HuH-7.5 (cell line): ENCODE measurements around the gene PECR.
"Not testable (repeated sequence)": the region's sequence is repeated elsewhere in the genome, so short reads cannot be mapped to it uniquely, and the experiment has no call there.

Experiments used
- DNase-seq: peaks from one replicate; pipeline ENCODE4 v3.0.0; 2011; ENCODE audit warnings: low spot score

Gene PECR

DNA sequence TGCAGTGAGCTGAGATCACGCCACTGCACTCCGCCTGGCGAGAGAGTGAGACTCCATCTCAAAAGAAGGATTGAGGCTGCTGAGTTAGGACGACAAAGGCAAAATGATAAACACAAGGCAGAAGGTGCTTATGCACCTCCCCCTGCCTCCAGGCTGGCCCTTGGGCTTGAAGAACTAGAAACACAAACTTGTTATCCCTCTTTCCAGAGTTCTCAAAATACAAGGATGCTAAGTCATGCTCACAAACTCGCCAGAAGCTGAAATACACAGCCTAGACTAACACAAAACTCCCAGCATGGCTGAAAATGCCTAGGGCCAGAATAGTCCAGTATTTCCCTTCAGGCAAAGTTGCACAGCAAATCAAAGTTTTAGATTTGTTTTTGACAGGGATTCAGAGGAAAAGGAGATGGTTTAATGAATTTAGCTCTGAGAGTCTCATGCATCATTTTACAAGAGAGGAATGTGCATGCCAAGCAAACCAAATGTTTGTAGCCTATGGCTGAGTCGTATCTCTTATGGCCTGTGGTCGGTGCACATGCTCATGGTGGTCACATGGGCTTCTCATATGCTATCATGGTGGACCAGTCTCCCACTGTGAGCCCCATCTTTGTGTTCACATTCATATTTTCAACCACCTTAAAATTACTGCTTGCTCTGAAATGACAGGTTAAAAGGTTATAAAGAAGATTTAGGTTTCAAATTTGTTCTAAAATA is 52.0 kb downstream of the PECR start:
- no peak for DNase-seq

DNA sequence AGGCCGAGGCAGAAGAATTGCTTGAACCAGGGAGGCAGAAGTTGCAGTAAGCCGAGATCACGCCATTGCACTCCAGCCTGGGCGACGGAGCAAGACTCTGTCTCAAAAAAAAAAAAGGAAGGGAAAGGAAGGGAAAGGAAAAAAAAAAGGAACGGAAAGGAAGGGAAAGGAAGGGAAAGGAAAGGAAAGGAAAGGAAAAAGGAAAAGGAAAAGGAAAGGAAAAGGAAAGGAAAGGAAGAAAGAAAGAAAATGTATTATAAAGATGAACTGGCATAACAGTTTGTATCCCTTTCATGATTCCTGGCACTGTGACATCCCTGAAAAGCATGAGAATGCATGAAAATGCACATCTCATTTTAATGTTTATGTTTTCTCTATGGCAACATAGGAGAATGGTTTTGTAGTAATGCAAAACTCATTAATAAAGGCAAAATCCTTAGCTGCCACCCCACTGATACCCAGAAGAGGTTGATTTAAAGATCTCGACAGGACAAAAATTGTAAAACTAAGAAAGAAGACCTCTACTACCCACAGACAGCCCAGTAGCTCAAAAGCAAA is 56.8 kb downstream of the PECR start:
- no peak for DNase-seq

DNA sequence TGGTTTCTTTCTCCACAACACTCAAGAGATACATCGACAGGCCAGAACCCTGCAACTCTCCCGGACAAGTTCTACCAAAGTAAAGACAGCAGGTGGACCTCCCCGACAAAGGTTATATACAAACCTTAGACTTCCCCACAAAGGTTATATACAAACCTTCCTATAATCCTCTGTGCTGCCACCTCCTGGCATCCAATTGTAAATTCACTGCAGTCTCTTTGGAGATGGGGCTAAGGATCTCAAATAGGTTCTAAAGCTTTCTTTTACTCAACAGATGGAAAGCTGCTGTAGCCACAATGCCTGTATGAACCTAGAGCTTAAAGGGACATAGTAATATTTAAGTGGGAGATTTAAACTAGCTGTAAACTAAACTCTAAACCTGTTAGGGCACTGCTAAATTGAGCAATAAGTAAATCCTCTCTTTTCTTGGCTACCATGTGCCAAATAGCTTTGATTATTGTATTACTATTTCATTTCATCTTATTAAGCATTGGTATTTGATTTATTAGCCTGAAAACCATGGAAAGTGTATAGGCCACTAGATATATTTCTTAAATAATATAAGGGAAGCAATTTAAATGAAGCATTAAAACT is 58.5 kb downstream of the PECR start:
- DNase-seq: peak; percentile 60

DNA sequence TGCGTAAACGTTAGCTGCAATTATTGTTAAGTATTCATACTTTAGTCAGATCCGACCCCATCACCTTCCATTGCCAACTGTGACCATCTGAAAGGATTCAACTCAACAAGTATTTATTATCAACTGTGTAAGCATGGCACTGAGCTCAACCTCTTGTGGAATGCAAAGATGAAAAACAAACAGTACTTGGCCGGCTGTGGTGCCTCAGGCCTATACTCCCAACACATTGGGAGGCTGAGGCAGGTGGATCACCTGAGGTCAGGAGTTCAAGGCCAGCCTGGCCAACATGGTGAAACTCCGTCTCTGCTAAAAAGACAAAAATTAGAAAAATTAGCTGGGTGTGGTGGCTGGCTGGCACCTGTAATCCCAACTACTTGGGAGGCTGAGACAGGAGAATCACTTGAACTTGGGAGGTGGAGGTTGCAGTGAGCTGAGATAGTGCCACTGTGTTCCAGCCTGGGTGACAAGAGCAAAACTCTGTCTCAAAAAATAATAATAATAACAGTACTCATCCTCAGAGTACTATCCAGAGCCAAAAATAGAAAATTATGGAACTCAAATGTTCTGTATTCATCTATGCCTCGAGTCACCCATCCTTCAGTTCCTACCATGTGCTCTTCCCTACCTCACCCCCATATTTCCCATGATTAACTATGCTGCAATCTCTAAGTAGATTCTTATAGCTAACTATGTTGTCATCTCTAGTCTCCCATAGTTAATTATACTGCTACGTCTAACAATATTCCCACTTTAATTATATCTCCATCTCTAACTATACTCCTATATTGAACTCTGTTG is 59.6 kb downstream of the PECR start:
- no peak for DNase-seq

DNA sequence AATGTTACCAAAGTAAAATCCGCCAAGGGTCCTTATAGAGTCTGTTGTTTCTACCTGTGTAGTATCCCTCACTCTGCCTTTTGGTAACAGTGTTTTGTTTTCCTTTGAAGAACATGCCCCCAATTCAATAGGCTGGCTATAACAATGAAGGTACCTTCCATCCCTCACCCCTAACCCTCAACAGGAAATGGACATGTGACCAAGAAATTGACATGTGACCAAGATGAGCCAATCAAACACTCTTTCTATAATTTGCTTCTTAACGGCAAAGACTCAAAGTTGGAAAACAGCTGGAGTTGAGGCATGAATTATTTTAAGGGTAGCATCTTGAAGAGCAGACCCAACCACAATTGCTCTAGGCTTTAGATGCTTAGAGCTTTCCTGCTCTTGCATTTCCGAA is 62.9 kb downstream of the PECR start:
- no peak for DNase-seq

DNA sequence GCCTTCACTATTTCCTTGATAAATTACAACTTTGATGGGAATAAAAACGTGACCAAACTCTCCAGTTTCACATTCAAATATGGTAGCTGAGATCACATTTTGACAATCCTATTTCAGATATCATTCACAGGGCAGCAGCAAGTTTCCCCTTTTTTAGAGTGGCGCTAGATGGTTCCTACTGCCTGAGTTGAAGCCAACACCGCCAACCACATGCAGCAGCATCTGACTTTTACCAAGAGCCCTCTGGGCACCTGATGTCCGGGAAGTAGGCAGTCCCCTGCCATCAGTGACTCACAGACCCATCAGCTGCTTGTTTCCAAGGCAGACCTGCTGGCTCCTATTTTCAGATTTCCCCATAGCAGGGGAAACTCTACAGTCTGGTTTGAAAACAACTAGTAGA is 64.2 kb downstream of the PECR start:
- no peak for DNase-seq

DNA sequence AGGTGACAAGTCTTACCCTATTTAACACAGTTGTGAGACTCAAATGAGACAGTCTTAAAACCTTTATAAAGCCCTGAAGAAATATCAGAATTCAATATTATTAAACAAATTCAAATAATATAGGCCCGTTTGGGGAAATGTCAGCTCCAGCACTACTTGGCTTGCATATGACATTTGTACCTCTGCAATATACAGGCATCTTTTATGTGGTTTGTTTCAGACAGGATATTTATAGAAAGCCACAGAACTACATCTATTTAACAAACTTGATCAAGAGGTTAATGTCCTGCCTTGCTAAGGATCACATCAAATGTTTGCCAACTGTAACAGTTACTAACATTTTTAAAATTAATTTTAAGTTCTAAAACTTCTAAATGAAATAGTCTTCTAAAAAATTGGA is 65.0 kb downstream of the PECR start:
- no peak for DNase-seq

DNA sequence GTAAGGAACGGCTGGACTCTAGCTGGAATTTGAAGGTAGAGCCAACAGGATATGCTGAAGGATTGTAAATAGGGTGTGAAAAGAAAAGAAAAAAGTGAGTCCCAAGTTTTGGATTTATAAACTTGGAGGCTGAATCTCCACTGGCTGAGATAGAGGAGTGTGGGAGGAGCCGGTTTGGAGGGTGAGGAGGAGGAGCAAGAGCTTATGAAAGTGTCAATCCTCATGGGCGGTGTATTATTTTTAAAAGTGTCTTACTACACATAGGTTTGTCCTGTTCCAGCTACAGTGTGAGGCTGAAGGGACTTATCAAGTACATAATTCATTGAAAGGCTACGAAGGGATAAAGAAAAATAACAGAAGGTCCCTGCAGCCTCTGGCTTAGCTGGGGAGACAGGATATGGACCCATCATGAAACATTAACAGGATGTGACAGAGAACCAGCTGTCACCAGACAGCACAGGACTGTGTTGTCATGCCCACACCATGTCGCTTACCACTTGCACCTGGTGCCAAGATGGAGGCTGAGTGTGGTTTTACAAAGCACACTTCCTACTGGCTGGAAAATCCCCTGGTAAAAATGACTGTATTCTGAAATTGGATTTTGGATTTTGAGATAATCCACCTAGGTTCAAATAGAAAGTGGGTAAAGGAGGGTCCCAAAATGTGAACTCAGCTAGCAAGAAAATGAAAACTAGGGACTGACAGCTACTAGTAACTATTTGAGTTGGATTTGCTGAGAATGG is 65.7 kb downstream of the PECR start:
- DNase-seq: no peak

DNA sequence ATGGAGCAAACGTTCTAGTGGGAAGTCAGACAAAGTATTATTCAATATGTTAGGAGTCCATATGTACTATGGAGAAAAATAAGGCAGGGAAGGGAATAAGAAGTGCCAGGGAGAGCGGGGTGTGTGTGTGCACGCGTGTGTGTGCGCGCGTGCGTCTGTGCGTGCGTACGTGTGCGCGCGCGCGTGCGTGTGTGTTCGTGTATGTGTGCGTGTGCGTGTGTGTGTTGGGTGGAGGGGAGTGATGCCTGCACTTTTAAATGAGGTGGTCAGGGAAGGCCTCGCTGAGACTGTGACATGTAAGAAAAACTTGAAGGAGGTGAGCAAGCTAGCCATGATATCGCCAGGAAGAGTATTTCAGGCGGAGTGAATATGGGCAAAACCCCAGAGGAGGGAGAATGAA is 66.6 kb downstream of the PECR start:
- no peak for DNase-seq

DNA sequence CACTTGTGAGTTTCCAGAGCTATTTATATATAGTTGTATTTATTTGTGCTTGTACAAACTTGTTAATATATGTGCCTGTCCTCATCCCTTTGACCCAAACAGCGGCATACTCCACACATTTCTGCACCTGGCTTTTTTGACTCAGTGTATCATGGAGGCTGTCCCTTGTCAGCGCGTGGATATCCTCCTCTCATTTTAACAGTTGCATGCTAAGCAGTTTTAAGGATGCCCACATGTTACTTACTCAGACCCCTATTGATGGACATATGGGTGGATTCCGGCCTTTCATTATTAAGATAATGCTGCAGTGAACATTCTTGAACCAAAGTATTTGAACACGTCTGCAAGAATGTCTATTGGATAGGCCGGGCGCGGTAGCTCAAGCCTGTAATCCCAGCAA is 67.6 kb downstream of the PECR start:
- DNase-seq: no peak

DNA sequence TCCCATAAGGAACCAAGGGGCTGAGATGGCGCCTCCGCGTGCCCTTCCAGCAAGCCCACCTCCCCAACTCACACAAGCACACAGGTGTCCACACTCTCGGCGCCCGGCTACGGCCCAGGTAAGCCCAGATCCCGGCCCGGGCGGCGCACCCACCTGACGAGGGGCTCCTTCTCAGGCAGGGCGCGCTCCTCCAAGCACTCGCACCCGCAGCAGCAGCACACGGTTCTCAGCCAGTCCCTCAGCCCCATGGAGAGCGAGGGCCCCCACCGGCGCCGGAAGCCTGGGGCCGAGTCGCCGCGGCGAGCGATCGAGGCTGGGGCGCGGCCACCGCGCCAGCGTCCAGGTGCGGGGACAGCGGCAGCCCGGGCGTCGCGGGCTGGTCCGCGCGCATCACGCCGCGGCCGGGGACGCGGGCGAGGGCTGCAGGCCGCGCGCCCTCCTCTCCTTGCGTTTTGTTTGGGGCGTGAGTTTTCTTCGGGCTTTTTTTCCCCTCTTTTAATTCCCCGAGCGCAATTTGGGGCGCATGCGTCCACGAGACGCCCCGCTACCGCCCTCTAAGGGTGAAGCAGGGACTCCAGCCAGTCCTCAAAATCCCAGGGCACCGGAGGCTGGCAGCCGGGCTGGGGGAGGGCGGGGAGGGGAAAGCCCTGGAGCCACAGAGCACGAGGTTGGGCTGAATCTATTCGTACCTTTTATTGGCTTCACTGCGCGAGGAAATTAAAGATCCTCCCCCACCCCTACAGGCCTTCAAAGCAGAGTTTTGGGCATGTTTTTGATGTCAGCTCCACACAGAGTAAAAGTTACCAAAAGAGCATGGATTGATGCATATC is 68.3 kb downstream of the PECR start, which contains the start of gene MREG:
Gene MREG (minus strand): TSS at position 472 of the 830 bp plus-strand sequence. CDS start 224 bp downstream, at position 248.
- peak; percentile 63 for DNase-seq

DNA sequence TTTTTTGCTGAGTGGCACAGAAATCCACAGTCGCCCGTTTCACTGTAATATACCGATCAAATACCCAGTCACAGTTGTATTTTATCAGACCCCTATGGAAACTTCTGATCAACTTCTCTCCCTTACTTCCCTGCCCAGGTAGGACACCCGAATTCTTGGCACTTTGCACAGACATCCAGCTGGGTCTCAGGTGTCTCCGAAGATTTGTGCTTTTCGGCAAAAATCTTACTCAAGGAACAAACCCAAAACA is 68.9 kb downstream of the PECR start:
- no peak for DNase-seq

DNA sequence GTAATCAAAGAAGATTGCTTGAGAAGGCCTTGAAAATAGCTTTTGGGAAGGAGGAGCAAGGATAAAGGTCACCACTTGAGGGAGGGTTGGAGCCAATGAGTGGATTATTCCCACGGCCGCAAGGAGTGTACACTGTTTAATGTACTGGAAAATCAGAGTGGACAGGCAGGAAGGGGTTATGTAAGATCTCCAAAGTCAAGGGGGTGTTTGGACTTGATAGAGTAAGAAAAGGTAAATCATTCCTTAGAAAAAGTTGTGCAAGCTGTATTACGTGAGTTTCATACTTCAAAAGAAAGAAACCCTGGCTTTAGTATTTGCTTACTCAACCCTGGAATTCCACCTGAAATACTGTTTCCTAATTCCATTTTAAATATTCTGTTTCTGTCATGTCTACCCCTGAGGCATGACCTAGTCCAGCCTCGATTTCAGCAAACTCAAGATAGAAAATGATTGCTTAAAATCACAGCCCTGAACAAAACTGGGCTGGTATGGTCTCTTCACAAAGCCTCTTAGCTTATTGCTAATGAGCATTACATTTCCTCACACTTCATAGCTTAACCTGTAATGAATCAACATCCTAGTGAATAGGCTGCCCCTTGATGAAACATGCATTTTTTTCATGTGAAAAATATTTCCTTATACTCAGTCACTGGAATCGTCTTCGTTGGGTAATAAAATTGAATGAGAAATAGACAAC is 69.3 kb downstream of the PECR start:
- DNase-seq: no peak

DNA sequence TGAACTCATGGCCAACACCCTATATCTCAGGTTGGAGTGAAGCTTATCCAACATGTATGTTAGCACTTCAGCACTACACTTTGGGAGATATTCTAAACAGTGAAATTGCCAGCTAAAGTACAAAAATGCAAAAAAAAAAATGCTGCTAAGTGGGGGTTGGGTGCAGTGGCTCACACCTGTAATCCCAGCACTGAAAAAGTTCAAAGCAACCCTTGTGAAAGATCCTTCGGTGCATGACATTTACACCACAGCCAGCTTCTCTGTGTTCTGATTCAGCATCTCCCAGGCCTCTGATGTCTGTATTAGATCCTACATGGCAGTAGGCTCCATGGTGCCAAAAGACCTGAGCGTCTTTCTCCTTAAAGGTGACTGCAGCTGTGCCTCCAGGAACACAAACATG is 72.4 kb downstream of the PECR start:
- not testable (repeated sequence) for DNase-seq

DNA sequence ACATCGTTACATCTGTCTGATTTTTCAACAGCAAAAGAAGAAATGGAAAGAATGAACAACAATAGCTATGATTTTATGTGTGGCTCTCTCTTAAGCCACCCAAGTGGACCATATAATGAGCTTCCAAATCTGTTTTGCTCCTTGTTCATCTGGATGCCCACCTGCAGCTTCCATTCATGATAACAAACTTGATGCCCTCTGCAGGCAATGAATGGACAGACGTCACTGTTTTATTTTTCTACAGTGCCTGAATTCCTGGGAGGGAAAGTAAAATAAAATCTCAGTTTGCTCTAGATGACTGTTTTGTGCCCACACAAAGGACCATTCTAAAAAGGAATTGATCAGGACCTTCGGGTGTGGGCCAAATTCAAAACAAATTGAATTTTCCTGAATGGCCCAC is 73.2 kb downstream of the PECR start:
- DNase-seq: no peak

DNA sequence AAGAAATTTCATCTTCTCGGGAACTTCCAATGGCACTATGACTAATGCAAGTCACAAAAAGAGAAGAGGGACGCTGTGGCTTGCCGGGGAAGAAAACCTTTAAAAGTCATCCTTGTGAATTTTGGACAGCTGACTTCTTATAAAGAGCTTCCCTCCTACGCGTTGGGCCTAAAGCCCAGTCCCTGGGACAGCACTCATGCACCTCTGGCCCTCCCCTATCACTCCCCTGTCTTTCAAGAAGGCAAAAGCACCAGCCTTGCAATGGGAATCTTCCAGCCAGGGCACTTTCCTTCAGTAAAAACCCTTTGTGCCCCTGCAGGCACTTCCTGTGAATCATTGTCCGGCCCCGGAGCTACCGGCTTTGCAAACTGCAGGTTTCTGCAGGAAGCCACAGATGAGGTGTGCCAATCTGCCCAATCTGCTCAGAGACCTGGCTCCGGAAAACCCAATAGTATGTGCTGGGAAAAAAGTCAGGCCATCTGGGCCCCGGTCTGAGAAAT is 75.4 kb downstream of the PECR start:
- no peak for DNase-seq

DNA sequence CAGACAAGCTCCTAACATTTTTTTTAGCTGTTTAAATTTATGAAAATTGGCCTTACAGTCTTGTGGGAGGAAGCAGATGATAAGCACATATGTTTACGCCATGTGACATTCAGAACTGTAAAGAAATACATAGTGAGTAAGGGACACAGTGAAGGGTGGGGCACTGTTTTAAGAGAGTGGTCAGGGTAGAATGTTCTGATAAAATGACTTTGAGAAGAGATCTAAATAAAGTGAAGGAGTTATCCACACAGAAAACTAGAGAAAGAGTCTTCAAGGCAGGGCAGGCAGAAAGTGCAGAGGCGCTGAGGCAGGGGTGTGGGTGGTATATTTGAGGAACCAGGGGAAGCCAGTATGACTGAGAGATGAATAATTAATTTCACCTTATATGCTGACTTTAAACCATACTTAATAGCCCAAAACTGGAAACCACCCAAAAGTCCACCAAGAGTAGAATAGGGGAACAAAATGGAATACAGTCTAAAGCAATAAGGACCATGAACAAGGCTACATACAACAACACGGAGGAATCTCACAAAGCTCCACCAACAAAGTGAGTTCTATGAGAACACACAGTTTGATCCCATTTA is 76.8 kb downstream of the PECR start:
- no peak for DNase-seq

DNA sequence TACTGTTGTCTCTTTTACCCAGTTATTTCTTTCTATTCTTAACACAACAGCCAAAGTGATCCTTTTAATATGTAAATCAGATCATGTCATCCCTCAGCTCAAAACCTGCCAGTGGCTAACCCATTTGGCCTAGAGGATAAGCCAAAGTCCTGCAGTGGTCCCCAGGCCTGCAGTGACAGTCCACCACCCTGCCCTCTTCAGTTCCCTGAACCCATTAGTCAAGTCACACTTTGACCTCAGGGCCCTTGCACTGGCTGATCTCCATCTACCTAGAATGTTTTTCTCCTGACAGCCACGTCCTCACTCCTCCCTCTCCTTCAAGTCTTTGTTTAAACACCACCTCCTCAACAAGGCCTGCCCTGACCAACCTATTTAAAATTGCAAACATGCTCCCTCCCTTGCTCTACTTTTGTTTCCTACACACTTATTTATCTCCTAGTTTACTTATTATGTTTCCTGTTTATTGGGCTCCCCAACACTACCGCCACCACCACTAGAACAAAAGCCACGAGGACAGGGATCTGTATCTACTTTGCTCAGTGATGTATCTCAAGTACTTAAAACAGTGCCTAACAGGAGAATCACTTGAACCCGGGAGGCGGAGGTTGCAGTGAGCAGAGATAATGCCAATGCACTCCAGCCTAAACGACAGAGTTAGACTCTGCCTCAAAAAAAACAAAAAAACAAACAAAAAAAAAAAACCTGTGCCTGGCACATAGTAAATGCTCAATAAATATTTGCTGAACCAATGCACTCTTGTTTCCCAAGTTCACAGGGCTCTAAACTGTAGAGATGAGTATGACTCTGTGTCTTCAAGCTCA is 77.5 kb downstream of the PECR start:
- no peak for DNase-seq

DNA sequence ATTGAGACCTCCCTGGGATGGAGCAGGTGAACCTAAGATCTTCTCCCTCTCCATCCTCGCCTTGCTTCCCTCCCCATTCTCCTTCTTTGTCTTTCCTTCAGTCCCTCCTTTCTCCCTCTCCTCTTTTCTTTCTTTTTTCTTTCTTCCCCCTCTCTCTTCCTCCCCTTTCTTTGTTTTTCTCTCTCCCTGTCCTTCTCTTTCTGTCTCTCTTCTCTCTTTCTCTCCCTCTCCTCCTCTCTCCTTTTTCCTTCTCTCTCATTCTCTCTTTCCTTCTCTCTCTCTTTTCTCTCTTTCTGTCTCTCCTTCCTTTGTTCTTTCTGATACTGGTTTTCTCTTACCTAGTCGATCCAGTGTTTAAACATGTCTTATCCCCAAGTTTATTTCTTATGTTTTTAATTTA is 78.9 kb downstream of the PECR start:
- no peak for DNase-seq
